Daoy (cell line): ENCODE data around the gene ZBTB34. TPM values are rescaled to one million over a fixed set of nuclear protein-coding genes. Genes with fewer than 3 reads are reported as not detected.
A peak's percentile ranks its signal among the peaks of the same experiment; 100 is the strongest.

Experiments
- DNase-seq: peaks from one replicate; pipeline ENCODE4 v3.0.0-alpha.2; 2015; ENCODE audit warnings: low read depth
- total RNA-seq: library from RNA; depleted of rRNA; stranded (reverse); fragments of >200 nt; shearing (Covaris generic); gene quantifications from 2 replicates; pipeline ENCODE4 v1.2.3, GENCODE V29; 2014

ZBTB34 gene
- total RNA-seq, 1 experiment from 2014 or later, result 5.5 TPM

DNA sequence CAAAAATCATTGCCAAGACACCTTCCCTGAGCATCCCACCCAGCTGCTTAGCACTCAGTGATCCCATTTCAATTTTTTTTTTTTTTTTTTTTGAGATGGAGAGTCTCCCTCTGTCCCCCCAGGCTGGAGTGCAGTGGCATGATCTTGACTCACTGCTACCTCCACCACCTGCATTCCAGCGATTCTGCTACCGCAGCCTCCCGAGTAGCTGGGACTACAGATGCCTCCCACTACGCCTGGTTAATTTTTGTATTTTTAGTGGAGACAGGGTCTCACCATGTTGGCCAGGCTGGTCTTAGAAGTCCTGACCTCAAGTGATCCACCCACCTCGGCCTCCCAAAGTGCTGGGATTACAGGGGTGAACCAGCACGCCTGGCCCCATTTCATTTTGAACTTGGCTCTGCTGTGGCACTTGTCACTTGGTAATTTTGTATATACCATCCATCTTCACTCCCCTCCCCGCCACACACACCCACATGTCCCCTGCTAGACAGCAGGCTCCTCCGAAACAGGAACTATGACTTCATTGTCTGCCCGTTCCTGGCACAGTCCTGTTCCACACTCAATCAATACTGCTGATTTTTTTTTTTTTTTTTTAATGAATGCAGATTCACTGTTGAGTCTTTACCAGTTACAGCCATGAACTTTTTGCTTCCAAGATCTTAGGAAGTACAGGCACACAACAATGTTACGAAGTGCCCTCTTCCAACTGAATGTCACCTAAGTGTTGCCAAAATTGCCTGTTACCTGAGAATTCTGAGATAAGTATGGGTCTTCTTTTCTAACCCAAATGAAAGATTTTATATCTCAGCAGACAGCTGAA lies 17.3 kb upstream of the ZBTB34 start:
- peak; percentile 36 for DNase-seq

DNA sequence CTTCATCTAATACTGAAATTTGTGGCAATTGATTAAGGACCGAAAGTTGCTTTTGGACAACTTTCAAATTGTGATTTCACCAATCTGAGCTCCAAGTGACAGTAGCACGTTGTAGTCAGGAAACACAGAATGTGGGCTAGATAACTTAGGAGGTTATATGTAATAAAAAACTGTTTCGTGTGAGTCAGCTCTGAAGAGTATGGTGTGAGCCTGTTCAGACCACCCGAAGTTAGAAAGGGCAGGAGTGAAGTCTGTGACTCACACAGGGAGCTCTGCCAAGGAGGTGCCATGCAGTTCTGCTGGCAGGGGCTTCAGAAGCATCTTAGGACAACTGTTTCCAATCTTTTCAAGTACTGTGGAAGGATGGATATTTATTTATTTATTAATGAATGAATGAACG lies 16.4 kb upstream of the ZBTB34 start:
- peak; percentile 93 for DNase-seq

DNA sequence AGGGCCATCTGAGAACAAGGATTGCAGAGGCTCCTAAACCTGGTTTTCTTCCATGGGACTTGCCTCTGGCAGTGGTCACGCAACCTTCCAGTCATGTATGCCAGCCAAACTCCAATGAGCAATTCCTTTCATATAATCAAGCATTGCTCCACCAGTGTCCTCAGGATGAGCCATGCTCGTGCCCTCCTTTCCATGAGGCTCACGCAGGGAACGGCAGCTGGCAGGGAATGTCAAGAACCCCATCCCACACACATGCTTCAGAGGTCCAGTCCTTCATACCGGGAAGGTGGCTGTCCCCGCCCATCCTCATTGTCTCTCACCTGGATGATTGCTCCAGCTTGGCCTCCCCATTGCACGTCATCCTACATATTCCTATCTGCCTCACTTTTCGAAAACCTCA lies 13.4 kb upstream of the ZBTB34 start:
- no peak for DNase-seq

DNA sequence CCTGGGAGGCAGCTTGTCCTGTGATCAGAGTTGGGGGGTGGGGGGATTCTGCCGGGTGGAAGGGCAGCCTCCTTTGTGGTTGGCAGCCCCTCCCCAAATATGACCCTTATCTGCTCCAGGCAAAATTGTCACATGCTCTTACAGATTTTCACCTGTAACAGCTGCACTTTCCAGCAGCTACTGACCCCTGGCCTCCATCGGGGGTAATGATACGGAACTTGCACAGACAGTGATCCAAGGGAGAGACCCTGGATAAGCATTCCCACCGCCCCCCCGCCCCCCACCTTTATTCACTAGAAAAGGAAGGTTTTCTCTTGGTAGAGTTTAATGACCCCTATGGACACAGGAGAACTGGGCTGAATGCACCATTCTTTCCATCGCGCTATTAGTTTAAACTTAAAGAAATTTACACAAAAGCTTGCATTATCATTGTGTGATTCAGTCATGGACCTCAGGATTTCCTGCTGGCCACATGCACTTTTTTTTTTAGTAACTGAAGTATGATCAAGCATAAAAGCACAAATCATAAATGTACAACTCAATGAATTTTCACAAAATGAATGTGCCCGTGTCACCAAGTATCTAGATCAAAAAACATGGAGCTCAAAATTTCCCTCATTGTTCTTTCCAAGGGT lies 10.7 kb upstream of the ZBTB34 start:
- DNase-seq, result no peak

DNA sequence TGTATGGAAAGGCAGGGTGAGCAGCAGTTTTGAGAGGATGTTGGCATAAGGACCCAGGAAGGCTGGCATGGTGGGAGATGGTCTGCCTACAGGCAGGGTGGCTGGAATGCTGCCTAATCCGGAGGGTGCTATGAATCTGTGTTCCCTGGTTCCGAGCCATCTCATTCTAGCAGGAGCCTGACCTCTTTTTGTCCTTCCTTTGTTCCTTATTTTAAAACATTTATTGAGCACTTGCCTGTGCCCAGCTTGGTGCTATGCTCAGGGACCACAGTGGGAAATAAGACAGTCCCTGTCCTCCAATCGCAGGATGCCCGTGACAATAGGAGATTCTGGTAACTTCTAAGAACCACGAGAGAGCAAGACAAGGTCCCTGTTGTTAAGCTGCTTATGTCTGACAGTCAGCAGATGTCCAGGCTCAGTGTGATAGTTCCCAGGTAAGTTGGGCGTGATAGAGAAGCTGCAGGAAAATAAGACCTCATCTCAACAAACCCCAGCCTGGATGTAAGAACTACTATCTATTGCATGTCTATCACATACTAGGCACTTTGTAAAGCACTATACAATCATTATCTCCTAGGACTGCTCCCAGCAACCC lies 9.1 kb upstream of the ZBTB34 start:
- DNase-seq, result no peak

DNA sequence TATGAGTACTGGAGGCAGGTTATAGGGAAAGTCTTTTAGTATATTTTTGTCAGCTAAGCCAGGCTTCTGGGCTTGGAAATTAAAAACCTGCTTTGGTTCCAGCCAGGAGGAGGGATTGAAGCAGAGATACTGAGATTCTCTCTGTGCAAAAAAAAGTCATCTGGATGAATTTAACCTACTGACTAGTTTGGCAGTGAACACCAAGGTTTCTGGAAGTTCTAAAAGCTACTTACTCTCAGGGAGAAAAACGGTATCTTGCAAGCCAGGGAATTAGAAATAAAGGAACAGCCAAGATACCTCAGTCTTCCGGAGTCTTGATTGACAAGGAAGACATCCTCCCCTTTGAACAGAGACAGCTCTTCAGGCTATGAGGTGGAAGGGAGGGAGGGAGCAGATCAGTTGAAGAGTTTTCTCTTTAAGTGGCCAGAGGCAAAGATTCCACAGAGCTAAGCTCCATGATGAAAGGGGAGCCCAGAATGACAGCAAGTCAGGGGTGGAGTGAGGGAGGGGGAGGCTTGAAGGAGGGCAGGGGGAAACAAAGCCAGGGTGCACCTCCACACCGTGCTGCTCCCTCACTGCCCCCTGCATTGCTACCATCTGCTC lies 8.3 kb upstream of the ZBTB34 start:
- DNase-seq, result no peak

DNA sequence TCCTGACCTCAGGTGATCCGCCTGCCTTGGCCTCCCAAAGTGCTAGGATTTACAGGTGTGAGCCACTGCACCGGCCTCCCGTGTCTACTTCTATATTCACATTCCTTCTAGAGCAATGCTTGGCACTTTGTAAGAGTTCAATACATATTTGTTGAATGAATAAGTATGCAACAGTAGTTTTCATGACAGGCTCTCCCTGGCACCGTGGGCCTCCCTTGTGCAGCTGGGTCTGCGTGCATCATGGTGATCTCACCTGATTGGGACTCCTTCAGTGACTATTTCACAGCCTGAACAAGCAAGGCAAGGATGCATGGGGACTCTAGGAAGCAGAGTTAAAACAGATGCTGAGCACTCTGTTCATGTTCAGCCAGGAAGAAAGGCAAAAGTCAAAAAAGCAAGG lies 6.8 kb upstream of the ZBTB34 start:
- no peak for DNase-seq

DNA sequence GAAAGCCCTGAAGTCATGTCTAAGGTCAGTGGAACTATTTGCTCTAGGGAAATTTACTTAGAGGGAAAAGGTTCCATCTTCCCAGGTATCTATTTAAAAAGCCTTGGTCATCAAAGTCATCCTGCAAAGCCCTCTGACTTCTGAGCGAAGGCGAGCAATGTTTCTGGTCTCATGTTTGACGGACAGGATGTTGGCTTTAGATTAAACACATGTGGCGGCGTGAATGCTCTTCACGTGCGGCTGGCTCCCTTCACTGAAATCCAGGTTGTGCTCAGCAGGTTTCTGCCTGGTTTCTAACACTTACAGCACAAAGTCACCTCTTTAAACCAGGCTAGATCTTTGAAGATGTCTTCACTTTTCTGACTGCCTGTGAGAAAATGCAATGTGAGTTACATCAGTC lies 5.7 kb upstream of the ZBTB34 start:
- no peak for DNase-seq

DNA sequence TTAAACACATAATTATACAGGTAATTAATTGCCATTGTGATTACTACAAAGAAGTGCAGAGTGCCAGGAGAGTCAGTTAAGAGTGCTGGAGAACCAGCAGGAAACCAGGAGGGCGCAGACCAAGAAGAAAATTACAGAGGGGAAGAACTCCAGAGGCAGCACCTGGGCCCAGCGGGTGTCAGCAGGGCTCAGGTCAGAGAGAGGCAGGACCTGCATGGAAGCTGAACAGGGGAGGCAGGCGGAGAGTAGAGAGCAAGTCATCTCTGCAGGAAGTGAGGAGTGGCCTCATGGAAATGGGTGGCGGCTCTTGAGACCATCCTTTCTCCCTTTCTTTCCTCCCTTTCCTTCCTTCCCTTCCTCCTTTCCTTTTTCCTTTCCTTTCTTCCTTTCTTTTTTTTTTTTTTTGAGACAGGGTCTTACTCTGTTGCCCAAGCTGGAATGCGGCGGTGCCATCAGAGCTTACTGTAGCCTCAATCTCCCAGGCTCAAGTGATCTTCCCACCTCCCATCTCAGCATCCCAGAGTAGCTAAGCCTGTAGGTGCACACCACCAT lies 4.0 kb upstream of the ZBTB34 start:
- DNase-seq, result no peak

DNA sequence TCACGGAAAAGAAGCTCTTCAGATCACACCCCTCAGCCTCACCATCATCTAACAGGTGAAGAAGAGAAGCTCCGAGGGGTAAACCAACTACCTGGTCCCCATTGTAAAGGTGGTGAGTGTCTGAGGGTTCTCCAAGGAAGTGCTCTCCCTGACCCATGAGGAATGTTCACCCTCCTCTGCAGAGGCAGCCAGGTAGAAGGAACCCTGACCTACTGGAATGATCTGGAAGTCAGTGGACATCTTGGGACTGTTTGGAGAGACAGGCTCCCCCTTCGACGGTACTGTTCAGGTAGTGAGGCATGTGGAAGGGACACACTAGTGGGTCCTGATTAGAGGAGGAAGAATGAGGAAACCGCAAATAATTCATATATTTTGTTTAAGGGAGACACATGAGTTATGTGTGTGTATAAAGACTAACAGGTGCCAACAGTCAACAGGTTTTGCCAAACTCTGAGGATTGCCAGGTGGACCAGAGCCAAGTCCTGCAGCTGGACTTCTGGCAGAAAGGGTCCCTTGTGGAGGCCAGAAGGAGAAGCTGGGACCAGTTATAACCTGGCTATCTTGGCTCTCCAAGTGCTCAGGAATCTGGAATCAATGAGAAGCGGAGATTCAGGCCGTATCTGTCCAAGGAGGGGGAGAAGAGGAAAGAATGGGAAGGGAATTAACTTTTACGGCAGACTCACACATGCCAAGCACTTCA lies 3.0 kb upstream of the ZBTB34 start:
- DNase-seq, result no peak

DNA sequence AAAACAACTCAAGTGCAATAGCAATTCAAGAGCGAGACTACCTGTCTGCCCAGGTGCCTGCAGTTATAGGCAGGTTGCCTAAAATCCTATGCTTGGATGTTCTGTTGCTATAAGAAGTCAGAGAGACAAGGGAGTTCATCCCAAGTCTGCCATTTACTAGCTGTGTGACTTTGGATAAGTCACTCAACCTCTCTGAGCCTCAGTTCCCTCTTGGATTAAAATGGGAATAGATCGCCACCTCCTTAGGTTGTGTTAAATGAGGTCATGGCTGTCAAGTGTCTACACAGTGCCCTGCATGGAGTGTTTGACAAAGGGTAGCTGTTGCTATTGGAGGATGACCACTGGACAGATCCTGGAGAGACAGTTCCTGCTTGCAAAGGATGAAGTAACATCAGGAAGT lies 1.3 kb upstream of the ZBTB34 start:
- no peak for DNase-seq

DNA sequence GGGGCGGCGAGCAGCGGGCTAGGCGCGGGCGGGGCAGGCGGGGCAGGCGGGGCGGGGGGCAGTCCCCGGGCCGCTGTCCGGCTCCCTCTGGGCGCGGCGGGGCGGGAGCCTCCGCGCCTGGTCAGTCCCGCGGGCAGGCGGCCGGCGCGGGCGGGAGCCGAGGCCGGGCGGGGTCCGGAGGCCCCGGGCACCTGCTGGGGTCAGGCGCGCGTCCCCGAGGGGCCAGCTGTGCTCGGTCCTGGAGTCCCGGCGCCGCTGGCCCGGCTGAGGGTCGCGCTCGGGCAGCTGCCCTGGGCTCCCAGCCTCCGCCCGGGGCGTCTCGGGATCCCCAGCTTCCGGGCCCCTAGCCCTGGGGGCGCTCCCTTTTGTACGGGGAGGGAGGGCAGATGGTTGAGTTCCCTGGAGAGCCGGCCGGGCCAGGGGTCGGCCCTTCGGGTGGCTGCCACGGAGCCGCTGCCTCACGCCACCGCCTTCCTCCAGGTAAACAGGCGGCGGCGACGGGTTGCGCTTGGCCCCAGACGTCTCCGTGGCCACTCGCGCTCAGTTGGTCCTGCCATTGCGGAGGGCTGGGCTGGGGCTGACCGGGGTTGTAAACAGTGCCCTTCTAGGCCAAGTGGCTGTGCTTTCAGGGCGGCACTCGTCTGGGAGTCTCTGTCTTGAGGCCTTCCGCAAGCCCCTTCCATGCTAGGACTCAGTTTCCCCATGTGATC lies 473 bp downstream of the ZBTB34 start:
- peak; percentile 40 for DNase-seq

DNA sequence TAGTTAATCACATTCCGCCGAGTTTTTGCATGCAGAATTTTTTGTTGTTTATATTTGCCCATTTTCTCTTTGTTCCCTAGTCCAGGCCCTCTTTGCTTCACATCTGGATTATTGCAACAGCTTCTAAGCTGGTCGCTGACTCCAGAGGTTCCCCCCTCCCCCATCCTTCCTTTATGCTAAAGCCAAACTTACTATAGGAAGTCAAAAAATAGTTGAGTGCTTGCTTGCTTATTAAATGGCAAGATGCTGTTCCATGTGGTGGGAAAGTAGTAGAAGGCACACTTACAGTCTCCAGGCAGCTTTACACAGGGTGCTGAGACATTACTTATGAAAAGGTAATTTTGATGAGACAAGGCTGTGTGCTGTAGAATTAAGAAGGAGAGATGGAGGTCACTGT lies 1.3 kb downstream of the ZBTB34 start:
- no peak for DNase-seq

DNA sequence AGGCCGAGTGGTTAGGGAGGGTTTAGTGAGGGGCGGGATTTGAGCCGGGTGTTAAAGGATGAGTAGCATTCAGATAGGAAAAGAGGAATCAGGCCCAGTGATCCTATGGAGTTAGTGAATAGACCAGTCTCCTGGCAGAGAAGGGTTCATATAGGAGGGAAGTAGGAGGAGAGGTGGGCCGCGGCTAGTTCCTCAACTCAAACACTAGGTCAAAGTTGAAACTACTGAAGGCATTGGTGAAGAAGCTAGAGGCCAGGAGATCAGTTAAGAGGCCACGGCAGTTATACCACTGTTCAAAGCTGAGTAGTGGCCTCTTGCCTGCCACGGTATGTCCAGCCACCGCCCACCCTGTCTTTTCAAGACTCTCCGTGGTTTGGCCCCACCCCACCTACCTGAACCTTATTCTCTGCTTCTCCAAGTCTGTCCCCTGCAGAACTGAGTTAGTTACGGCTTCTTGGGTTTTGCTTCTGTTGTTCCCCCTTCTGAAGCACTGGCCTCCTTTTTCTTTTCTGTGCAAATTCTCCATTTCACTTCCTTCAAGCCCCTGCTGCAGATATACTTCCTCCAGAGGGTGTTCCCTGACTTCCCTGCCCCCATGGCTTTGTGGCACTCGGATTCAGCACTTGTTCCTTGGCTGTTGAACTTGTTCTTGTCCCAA lies 1.8 kb downstream of the ZBTB34 start:
- DNase-seq, result no peak

DNA sequence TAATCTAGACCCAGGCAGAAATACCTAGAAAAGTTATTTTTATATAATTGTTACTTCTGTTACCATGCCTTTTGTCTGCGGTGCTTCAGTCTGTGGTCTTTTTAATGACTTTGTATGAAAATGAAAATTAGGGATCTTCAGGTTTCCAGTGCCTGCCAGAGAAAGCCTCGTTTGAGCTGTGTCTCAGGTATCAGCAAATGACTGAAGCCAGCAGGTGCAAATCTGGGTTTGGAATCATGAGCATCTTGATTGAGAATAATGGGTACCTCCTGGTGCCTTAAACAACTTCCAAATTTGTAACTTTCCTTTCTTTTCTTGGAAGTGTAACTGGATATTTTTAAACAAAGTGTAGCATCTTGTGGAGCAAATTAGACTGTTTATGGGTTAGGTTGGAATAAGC lies 4.3 kb downstream of the ZBTB34 start:
- no peak for DNase-seq

DNA sequence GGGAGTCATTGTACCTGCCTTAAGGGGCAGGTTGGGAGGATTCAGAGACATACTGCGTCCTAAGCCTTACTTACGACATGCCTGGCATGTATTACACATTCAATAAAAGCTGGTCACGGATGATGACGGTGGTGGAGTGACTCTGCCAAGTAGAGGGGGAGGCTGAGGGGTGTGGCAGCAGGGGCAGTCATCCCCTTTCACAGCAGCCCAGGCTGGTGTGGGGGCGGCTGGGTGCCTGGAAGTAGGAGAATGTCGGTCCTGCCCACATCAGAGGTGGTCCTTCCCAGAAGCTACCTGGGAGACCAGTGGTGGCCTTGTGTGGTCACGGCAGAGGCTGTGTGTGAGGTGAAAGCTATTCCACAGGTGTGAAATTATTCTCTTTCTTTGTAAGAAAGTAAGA lies 8.9 kb downstream of the ZBTB34 start:
- peak; percentile 43 for DNase-seq

DNA sequence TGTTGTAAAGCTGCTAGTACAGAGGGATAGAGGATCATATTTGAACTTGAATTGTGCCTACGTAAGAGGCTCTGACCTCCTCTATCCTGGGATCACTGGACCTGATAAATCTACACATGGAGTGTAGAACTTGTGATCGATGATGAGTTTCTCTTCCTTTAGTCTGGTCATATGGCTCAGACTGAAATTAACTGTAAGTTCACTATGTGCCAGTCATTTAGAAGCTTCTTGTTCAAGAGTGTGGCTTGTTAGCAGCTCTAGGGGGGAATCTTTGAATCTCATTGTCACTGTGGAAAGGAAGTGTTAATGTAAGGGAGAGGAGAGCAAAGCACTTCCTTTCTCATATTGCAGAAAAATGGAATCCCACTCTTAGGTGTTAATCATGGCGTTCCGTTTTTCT lies 12.1 kb downstream of the ZBTB34 start:
- DNase-seq, result no peak

DNA sequence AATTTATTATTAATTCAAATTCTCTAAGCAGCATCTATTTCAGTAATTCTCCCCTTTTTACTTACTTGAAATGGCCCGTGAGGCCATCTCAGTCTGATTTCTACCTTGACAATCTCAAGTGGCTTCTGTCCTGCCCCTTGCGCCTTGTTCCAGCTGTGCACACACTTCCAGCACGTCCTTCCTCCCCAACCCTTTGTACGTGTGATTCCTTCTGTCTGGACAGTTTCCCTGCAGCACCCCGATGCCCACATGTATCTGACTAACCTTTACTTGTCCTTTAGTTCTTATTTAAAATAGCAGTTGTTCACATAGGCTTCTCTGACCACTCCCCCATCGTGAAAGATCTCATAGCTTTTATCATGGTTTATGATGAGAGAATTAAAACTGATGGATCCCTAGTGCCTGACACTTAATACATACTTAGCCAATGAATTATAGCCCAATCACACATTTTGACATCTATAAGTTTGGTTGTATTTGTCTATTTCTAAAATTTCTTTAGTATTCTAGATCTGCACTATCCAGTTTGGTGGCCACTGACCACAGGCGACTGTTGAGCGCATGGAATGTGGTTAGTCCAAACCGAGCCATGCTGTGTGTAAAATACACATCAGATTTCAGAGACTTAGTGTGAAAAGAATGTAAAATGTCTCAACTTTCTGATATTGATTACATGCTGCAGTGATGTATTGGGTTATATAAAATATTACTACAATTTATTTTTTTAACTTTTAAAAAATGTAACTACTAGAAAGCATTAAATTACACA lies 14.3 kb downstream of the ZBTB34 start:
- no peak for DNase-seq

DNA sequence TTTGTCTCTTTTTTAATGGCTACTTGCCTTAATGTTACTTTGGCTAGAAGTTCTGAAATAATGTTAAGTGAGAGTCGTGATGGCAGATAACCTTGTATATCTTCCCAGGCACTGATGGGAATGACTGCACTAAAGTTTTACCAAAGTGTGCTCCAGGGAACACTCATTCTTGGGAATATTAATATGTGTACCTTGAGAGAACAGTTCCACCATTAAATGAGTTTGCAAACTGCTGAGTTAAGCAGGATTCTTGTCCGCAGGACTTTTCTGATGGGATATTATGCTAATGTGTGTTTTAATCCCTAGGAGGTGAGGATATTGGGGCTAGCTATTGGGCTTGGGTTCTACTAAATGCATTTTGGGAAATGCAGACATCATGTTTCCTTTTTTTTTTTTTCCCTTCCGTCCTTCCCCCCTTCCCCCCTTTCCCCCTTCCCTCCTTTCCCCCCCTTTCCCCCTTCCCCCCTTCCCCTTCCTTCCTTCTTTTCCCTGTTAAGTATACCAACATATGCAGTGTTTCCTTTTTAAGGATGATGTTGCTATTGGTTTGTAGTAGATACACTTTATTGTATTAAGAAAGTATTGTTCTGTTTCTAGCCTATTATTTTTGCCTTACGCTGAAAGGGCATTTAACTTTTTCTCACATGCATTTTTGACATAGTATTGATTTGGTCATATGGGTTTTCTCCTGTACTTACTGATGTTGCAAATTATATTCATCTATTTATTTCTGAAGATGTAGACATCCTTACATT lies 15.5 kb downstream of the ZBTB34 start:
- DNase-seq, result no peak
